HepG2 (cell line): ENCODE data around the gene SCAPER. TPM values are rescaled to one million over a fixed set of nuclear protein-coding genes. Genes with fewer than 3 reads are reported as not detected.

ENCODE experiments used
- AKAP8 ChIP-seq: sonication (generic); formaldehyde crosslinking; IDR thresholded peaks from 2 replicates; pipeline ENCODE4 v1.5.1; 2020; ENCODE audit warnings: mild to moderate bottlenecking, missing genetic modification reagents
- ERF ChIP-seq: IDR thresholded peaks from 2 replicates; pipeline ENCODE4 v1.6.1; 2018; ENCODE audit warnings: missing biosample characterization, missing genetic modification reagents
- GABPA ChIP-seq, 2 experiments: IDR thresholded peaks; 2 replicates each; pipeline ENCODE4 v1.6.1; 2011 to 2016; ENCODE audit warnings: low read depth in 2 of 2, low read length in 1 of 2, missing biosample characterization in 1 of 2, missing genetic modification characterization in 1 of 2
- GATA4 ChIP-seq: sonication (generic); IDR thresholded peaks from 2 replicates; pipeline ENCODE4 v1.6.1; 2016; ENCODE audit warnings: antibody characterized with exemption, low read depth, borderline replicate concordance
- HNF4A ChIP-seq: sonication (generic); formaldehyde crosslinking; IDR thresholded peaks from 2 replicates; pipeline ENCODE4 v1.4.0; 2020; ENCODE audit warnings: missing genetic modification reagents
- JUNB ChIP-seq: sonication (generic); formaldehyde crosslinking; IDR thresholded peaks from 2 replicates; pipeline ENCODE4 v1.8.0; 2022; ENCODE audit warnings: missing genetic modification reagents, mild to moderate bottlenecking, borderline replicate concordance
- NCOA1 ChIP-seq: sonication (generic); formaldehyde crosslinking; IDR thresholded peaks from 2 replicates; pipeline ENCODE4 v1.9.0; 2021; ENCODE audit warnings: missing genetic modification reagents
- NFE2L2 ChIP-seq: fragments of 150-350 bp; IDR thresholded peaks from 2 replicates; pipeline ENCODE4 v1.6.1; 2014; ENCODE audit warnings: low read length
- NPAS2 ChIP-seq: sonication (generic); formaldehyde crosslinking; IDR thresholded peaks from 2 replicates; pipeline ENCODE4 v1.8.0; 2022; ENCODE audit warnings: mild to moderate bottlenecking, missing genetic modification reagents, borderline replicate concordance
- PRMT3 ChIP-seq: sonication (generic); formaldehyde crosslinking; IDR thresholded peaks from 2 replicates; pipeline ENCODE4 v1.8.1; 2022; ENCODE audit warnings: low read depth, mild to moderate bottlenecking, moderate library complexity, missing genetic modification reagents, borderline replicate concordance
- SMAD3 ChIP-seq: sonication (generic); formaldehyde crosslinking; IDR thresholded peaks from 2 replicates; pipeline ENCODE4 v1.4.0; 2020; ENCODE audit warnings: missing genetic modification reagents
- SMYD3 ChIP-seq: sonication (generic); formaldehyde crosslinking; IDR thresholded peaks from 2 replicates; pipeline ENCODE4 v1.8.1; 2023; ENCODE audit warnings: mild to moderate bottlenecking, missing genetic modification reagents
- YEATS4 ChIP-seq: sonication (generic); formaldehyde crosslinking; IDR thresholded peaks from 2 replicates; pipeline ENCODE4 v1.4.0; 2020; ENCODE audit warnings: missing genetic modification reagents, borderline replicate concordance
- ZNF337 ChIP-seq: sonication (generic); formaldehyde crosslinking; IDR thresholded peaks from 2 replicates; pipeline ENCODE4 v1.5.1; 2020; ENCODE audit warnings: missing genetic modification reagents, low read depth, mild to moderate bottlenecking, borderline replicate concordance
- ZNF580 ChIP-seq: IDR thresholded peaks from 2 replicates; pipeline ENCODE4 v1.6.1; 2016; ENCODE audit warnings: low read depth, borderline replicate concordance
- ZNF703 ChIP-seq: sonication (generic); formaldehyde crosslinking; IDR thresholded peaks from 2 replicates; pipeline ENCODE4 v1.5.1; 2020; ENCODE audit warnings: missing genetic modification reagents, mild to moderate bottlenecking, moderate library complexity, borderline replicate concordance
- ZNF773 ChIP-seq: sonication (generic); formaldehyde crosslinking; IDR thresholded peaks from 2 replicates; pipeline ENCODE4 v1.4.0; 2020; ENCODE audit warnings: missing genetic modification reagents, borderline replicate concordance
- ZNF839 ChIP-seq: sonication (generic); formaldehyde crosslinking; IDR thresholded peaks from 2 replicates; pipeline ENCODE4 v1.4.0; 2020; ENCODE audit warnings: missing genetic modification reagents, mild to moderate bottlenecking, borderline replicate concordance
- polyA plus RNA-seq, 8 experiments: library from polyadenylated mRNA; depleted of rRNA in 3 of 8; stranded (reverse) in 7 of 8; unstranded in 1 of 8; fragments of >200 nt; fragmentation: Illumina TruSeq in 4 of 8; extraction: Trizol in 4 of 8; gene quantifications; 2 replicates each; pipeline versions ENCODE4 v1.2.1 to v1.2.3, GENCODE V29; 2011 to 2016; ENCODE audit warnings: low read depth in 4 of 8, missing spikeins in 1 of 8, mixed read lengths in 1 of 8; ENCODE audit not compliant: insufficient read depth in 1 of 8
- total RNA-seq, 5 experiments: library from RNA; depleted of rRNA; stranded (reverse); fragments of >200 nt; fragmentation: Illumina TruSeq; extraction: Trizol; gene quantifications; 2 replicates each; pipeline ENCODE4 v1.2.3, GENCODE V29; 2016; ENCODE audit warnings: low read depth in 1 of 5
- TF ChIP-seq, protein P1 (sequence below): sonication (generic); formaldehyde crosslinking; IDR thresholded peaks from 2 replicates; pipeline ENCODE4 v1.5.0; 2020; ENCODE audit warnings: mild to moderate bottlenecking, missing genetic modification reagents
- TF ChIP-seq, protein P2 (sequence below): IDR thresholded peaks from 2 replicates; pipeline ENCODE4 v1.6.1; 2016; ENCODE audit warnings: low read depth, control low read depth
- TF ChIP-seq, protein P3 (sequence below): sonication (generic); formaldehyde crosslinking; IDR thresholded peaks from 2 replicates; pipeline ENCODE4 v1.5.0; 2020; ENCODE audit warnings: mild to moderate bottlenecking, low read depth, missing genetic modification reagents, borderline replicate concordance
- TF ChIP-seq, protein P4 (sequence below): sonication (generic); IDR thresholded peaks from 2 replicates; pipeline ENCODE4 v1.6.1; 2016; ENCODE audit warnings: low read depth, borderline replicate concordance

Gene SCAPER
- total and polyA plus RNA-seq, 2 of the 13 experiments (the other 11 are each of a cell fraction or from before 2014, with no cell fraction given) = 4.3 to 10.5 TPM

DNA sequence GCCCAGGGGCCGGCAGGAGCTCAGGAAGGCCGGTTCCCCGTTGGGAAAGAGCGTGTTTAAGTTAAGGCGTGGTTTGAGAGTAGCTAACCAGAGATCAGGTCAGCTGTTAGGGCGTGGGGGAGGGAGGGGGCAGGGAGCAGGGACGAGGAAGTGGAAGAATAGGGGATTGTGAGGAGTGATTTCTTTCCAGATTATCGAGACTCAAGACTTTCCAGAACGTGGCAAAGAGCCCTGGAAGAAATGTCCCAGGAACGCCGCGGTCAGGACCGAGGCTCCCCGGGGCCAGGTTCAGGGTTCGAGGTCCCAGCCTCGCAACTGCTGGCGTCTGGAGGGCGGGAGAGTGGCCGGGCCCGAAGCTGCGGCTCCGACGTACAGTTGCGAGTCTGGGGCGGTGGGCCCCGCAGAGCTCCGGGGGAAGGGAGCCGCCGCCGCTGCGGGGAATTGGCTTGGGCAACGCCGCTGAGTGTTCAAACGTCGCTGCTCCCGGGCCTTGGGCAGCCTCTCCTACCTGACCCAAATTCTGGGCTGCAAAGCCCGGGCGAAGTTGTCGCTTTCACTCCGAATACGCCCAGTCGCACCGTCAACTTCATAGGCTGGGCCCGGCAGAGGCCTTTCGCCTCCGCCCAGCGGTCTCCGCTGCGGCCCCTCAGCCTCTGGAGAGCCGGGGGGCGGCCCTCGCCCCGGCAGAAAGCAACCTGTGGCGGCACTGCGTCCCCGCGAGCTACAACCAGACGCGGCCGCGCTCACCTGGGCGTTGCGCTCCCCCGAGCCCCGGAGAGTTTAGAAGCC lies 559.1 kb downstream of the SCAPER start (continued):
- no peak for TF ChIP-seq NPAS2 (CRISPR knock-in tag)
- TF ChIP-seq GATA4 = no peak
- no peak for TF ChIP-seq SMAD3
- TF ChIP-seq, protein P1, sequence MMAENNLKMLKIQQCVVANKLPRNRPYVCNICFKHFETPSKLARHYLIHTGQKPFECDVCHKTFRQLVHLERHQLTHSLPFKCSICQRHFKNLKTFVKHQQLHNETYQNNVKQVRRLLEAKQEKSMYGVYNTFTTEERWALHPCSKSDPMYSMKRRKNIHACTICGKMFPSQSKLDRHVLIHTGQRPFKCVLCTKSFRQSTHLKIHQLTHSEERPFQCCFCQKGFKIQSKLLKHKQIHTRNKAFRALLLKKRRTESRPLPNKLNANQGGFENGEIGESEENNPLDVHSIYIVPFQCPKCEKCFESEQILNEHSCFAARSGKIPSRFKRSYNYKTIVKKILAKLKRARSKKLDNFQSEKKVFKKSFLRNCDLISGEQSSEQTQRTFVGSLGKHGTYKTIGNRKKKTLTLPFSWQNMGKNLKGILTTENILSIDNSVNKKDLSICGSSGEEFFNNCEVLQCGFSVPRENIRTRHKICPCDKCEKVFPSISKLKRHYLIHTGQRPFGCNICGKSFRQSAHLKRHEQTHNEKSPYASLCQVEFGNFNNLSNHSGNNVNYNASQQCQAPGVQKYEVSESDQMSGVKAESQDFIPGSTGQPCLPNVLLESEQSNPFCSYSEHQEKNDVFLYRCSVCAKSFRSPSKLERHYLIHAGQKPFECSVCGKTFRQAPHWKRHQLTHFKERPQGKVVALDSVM (CRISPR knock-in tag) = peak; percentile 58
- TF ChIP-seq ZNF773 (CRISPR knock-in tag) = 0 out of 2 replicates have a peak, but pooled peaks have one; percentile 48
- no peak for TF ChIP-seq AKAP8 (CRISPR knock-in tag)
- TF ChIP-seq ZNF703 (CRISPR knock-in tag) = no peak
- TF ChIP-seq, protein P2, sequence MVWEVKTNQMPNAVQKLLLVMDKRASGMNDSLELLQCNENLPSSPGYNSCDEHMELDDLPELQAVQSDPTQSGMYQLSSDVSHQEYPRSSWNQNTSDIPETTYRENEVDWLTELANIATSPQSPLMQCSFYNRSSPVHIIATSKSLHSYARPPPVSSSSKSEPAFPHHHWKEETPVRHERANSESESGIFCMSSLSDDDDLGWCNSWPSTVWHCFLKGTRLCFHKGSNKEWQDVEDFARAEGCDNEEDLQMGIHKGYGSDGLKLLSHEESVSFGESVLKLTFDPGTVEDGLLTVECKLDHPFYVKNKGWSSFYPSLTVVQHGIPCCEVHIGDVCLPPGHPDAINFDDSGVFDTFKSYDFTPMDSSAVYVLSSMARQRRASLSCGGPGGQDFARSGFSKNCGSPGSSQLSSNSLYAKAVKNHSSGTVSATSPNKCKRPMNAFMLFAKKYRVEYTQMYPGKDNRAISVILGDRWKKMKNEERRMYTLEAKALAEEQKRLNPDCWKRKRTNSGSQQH (CRISPR knock-in tag) = no peak
- no peak for TF ChIP-seq SMYD3 (CRISPR knock-in tag)
- TF ChIP-seq ZNF337 (CRISPR knock-in tag) = no peak
- TF ChIP-seq, protein P3, sequence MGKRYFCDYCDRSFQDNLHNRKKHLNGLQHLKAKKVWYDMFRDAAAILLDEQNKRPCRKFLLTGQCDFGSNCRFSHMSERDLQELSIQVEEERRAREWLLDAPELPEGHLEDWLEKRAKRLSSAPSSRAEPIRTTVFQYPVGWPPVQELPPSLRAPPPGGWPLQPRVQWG (CRISPR knock-in tag) = no peak
- TF ChIP-seq ZNF839 = no peak
- TF ChIP-seq NFE2L2 = no peak
- TF ChIP-seq ERF = peak; percentile 26; the same call in 1 of the 2 replicates
- TF ChIP-seq GABPA (IDR thresholded peaks at IDR 0.05; ENCODE audit: low read depth, low read length) = no peak
- TF ChIP-seq GABPA (CRISPR knock-in tag; IDR thresholded peaks at IDR 0.05; ENCODE audit: low read depth) = no peak
- TF ChIP-seq ZNF580 (CRISPR knock-in tag) = no peak
- TF ChIP-seq HNF4A = peak; percentile 15; the same call in 1 of the 2 replicates
- TF ChIP-seq, protein P4, sequence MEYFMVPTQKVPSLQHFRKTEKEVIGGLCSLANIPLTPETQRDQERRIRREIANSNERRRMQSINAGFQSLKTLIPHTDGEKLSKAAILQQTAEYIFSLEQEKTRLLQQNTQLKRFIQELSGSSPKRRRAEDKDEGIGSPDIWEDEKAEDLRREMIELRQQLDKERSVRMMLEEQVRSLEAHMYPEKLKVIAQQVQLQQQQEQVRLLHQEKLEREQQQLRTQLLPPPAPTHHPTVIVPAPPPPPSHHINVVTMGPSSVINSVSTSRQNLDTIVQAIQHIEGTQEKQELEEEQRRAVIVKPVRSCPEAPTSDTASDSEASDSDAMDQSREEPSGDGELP = peak; percentile 96
- no peak for TF ChIP-seq NCOA1 (CRISPR knock-in tag)
- TF ChIP-seq YEATS4 = peak; percentile 82
- TF ChIP-seq PRMT3 (CRISPR knock-in tag) = no peak
- no peak for TF ChIP-seq JUNB (CRISPR knock-in tag)
